Stomach (tissue), 9 donors: ENCODE results near the gene ARSD. TPM values are rescaled to one million over a fixed set of nuclear protein-coding genes. Genes with fewer than 3 reads are reported as not detected.
"Not testable (repeated sequence)": the region's sequence is repeated elsewhere in the genome, so short reads cannot be mapped to it uniquely, and the experiment has no call there.

Experiments used
- DNase-seq, 2 donors: peaks; one replicate each; pipeline versions ENCODE4 v3.0.0 to v3.0.0-alpha.2; 2013 to 2019
- H3K27ac ChIP-seq, 5 donors: fragments of 200-600 bp in 4 of 5; sonication (generic) in 4 of 5; one replicate each; pipeline ENCODE4 v1.5.1; 2013 to 2019; ENCODE audit warnings: mild to moderate bottlenecking in 1 of 5, moderate library complexity in 1 of 5
- H3K27me3 ChIP-seq, 3 donors: fragments of 200-600 bp; sonication (generic); one replicate each; pipeline ENCODE4 v1.5.1; 2017 to 2019; ENCODE audit warnings: mixed run types in 1 of 3
- H3K36me3 ChIP-seq, 4 donors: fragments of 200-600 bp; sonication (generic); 1 replicate in 3 of 4; 2 replicates in 1 of 4; pipeline ENCODE4 v1.5.1; 2016 to 2019
- H3K4me1 ChIP-seq, 4 donors: fragments of 200-600 bp; sonication (generic); one replicate each; pipeline ENCODE4 v1.5.1; 2016 to 2019
- H3K4me3 ChIP-seq, 4 donors: fragments of 200-600 bp; sonication (generic) in 3 of 4; one replicate each; pipeline ENCODE4 v1.5.1; 2016 to 2019; ENCODE audit warnings: mild to moderate bottlenecking in 1 of 4
- H3K9me3 ChIP-seq, 4 donors: fragments of 200-600 bp; sonication (generic); one replicate each; pipeline ENCODE4 v1.5.1; 2016 to 2019
- EP300 ChIP-seq: sonication (generic); formaldehyde crosslinking; IDR thresholded peaks from one replicate; pipeline ENCODE4 v1.6.1; 2017; ENCODE audit warnings: antibody characterized with exemption
- POLR2A ChIP-seq, 4 donors: fragments of 450-650 bp; IDR thresholded peaks; one replicate each; pipeline ENCODE4 v1.6.1; 2016; ENCODE audit warnings: antibody characterized with exemption in 4 of 4, control low read depth in 2 of 4, mild to moderate bottlenecking in 1 of 4, moderate library complexity in 1 of 4
- POLR2AphosphoS5 ChIP-seq, 3 donors: sonication (generic); formaldehyde crosslinking; IDR thresholded peaks; one replicate each; pipeline ENCODE4 v1.6.1; 2016; ENCODE audit warnings: antibody characterized with exemption in 3 of 3
- WGBS, 5 donors: extraction: QIAGEN DNeasy Blood & Tissue Kit in 3 of 5; methylation state at CpG; one replicate each; pipeline versions ENCODE4 v1.1.5 to v1.1.7; 2013 to 2018; 5-methylcytosine and 5-hydroxymethylcytosine counted together
- intact Hi-C: fragments of 100-400 bp; cut with DNase I; formaldehyde crosslinking; loops from one replicate; pipeline ENCODE4 v1.15.1; 2023; ENCODE audit warnings: low total_unique reads
- polyA plus RNA-seq, 3 donors: library from polyadenylated mRNA; stranded (reverse); fragments of 200-250 nt; gene quantifications; one replicate each; pipeline ENCODE4 v1.2.3, GENCODE V29; 2013
- total RNA-seq, 5 donors: library from RNA; depleted of rRNA; stranded (reverse); fragments of >200 nt; gene quantifications; one replicate each; pipeline versions ENCODE4 v1.1.0 to v1.2.3, GENCODE V29; 2014 to 2016
- TF ChIP-seq, protein P1 (sequence below), 7 experiments: fragments of 450-650 bp in 4 of 7; fragments of 200-600 bp in 3 of 7; sonication (generic) in 3 of 7; IDR thresholded peaks; one replicate each; pipeline ENCODE4 v1.5.1; 2016 to 2019; ENCODE audit warnings: antibody characterized with exemption in 7 of 7, control low read depth in 2 of 7, mild to moderate bottlenecking in 1 of 7
- donor health status: healthy with polysubstance abuse.
- donor health status: Bipolar disorder and iron deficiency.
- donor health status: healthy.

Gene ARSD
- total and polyA plus RNA-seq, 8 donors, result 13.4 to 69.3 (median 28.8) TPM

DNA sequence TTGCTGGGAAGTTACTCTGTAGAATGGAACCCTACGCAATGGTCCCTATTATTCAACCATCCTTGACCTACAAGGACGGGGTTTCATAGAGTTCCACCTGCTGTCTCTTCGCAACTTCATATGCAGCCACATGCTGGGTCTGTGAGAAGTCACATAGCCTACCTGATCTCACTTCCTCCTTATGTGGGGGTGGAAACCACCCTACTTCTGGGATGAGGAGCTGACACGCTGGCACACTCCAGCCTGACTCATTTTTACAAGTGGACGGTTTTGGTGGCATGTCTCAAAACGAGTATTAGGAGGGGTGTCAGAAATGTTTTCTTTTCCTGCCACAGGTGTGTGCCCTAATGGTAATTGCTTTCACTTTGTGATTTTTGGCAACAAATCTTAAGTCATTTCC is 36.8 kb upstream of the ARSD start:
- intact Hi-C loops, result no loop called here

DNA sequence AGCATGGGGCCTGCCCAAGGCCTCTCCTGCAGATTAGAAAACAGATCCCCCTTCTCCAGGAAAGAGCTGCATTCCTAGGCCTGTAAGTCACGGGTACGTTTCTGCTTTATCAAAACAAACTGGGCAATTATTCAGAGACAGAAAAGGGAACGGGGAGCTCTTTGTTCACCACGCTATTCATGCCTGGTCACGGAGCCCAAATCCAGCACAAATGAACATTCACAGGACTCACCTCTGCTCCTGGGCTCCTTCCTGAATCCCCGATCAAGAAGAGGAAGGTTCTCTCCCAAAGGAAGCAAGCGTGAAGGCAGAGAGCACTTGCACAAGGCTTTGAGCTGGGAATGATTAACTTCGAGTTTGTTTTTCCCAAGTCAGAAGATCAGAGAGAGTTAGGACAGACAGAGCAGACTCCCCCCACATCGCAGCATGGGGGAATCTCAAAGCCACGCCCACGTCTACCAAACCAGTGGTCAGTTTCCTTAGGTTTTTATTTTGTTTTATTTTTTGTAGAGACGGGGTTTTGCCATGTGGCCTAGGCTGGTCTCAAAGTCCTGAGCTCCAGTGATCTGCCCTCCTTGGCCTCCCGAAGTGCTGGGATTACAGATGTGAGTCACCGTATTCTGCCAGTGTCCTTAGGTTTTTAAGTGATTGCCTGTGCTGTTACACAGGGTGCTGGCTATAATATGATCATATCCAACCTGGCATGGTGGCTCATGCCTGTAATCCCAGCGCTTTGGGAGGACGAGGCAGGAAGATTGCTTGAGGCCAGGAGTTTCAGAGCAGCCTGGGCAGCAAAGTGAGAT is 35.1 kb upstream of the ARSD start:
- peak in 1 of 2 donors; percentile 57 for DNase-seq
- H3K4me1 ChIP-seq, intact Hi-C loops, H3K9me3 ChIP-seq, H3K36me3 ChIP-seq, H3K27me3 ChIP-seq, H3K4me3 ChIP-seq: not testable (repeated sequence)
- peak overlapping the region in 3 of 5 donors; percentile 22 to 68 (median 48) for H3K27ac ChIP-seq
- WGBS, 5 donors, result 34 to 57% (median 40%) methylated on average over 13 to 16 of the region's 16 CpGs

More for the DNA sequence above, 36.8 kb upstream of the ARSD start:
- Histone ChIP-seq H3K4me3 (no peak overlapping the region), H3K36me3 (no peaks in the 10 kb centered on the region), H3K27ac (no peak overlapping the region), H3K9me3 (no peaks in the 10 kb centered on the region), H3K4me1 (peaks cover 0 to 7% (median 0%) of the 10 kb centered on the region in 4 donors), H3K27me3 (no peaks in the 10 kb centered on the region)
- no peak for TF ChIP-seq POLR2A (IDR thresholded peaks at IDR 0.05)
- TF ChIP-seq POLR2AphosphoS5 (IDR thresholded peaks at IDR 0.05), result no peak
- no peak for TF ChIP-seq EP300
- TF ChIP-seq, protein P1, sequence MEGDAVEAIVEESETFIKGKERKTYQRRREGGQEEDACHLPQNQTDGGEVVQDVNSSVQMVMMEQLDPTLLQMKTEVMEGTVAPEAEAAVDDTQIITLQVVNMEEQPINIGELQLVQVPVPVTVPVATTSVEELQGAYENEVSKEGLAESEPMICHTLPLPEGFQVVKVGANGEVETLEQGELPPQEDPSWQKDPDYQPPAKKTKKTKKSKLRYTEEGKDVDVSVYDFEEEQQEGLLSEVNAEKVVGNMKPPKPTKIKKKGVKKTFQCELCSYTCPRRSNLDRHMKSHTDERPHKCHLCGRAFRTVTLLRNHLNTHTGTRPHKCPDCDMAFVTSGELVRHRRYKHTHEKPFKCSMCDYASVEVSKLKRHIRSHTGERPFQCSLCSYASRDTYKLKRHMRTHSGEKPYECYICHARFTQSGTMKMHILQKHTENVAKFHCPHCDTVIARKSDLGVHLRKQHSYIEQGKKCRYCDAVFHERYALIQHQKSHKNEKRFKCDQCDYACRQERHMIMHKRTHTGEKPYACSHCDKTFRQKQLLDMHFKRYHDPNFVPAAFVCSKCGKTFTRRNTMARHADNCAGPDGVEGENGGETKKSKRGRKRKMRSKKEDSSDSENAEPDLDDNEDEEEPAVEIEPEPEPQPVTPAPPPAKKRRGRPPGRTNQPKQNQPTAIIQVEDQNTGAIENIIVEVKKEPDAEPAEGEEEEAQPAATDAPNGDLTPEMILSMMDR (IDR thresholded peaks at IDR 0.05), result no peak
- DNase-seq, result peak in 1 of 2 donors; percentile 17
- 63 to 81% (median 78%) methylated on average over 6 of the region's 6 CpGs for WGBS, 5 donors

DNA sequence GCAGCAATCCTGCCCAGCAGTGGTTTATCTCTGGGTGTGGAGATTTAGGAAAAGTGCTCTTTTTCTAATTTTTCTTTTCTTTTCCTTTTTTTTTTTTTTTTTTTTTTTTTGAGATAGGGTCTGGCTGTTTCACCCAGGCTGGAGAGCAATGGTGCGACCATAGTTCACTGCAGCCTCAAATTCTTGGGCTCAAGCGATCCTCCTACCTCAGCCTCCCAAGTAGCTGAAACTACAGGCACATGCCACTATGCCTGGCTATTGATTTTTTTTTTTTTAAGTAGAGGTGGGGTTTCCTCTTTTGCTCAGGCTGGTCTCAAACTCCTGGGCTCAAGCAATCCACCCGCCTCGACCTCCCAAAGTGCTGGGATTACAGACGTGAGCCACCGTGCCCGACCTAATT is 34.3 kb upstream of the ARSD start:
- H3K36me3 ChIP-seq, DNase-seq, intact Hi-C loops, H3K4me3 ChIP-seq, H3K9me3 ChIP-seq, H3K27me3 ChIP-seq, H3K4me1 ChIP-seq: not testable (repeated sequence)
- peak overlapping the region in 1 of 5 donors; percentile 48 for H3K27ac ChIP-seq
- WGBS, 5 donors, result 76 to 90% (median 79%) methylated on average over 6 to 7 of the region's 7 CpGs

DNA sequence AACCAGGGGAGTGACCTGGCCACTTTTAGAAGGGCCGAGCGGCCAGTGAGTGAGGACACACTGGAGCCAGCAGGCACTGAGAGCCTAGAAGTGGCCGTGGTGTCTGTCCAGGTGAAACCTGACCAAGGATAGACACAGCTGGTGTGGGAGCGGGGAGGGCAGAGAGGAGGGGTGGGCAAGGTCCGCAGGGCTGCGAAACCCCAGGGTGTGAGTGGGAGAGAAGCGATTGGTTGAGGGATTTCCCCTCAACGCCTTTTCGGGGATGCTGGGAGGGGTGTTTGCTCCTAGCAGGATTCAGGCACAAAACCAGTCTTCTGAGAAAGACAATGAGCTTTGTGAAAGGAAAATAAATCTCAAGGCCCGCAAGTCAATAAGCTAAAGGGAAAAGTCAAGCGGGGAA is 33.2 kb upstream of the ARSD start:
- TF ChIP-seq POLR2AphosphoS5 (IDR thresholded peaks at IDR 0.05) (no peak), EP300 (no peak), POLR2A (IDR thresholded peaks at IDR 0.05) (no peak)
- TF ChIP-seq, protein P1 (IDR thresholded peaks at IDR 0.05), result no peak
- WGBS, 5 donors, result 69 to 91% (median 87%) methylated on average over 8 to 11 of the region's 11 CpGs

DNA sequence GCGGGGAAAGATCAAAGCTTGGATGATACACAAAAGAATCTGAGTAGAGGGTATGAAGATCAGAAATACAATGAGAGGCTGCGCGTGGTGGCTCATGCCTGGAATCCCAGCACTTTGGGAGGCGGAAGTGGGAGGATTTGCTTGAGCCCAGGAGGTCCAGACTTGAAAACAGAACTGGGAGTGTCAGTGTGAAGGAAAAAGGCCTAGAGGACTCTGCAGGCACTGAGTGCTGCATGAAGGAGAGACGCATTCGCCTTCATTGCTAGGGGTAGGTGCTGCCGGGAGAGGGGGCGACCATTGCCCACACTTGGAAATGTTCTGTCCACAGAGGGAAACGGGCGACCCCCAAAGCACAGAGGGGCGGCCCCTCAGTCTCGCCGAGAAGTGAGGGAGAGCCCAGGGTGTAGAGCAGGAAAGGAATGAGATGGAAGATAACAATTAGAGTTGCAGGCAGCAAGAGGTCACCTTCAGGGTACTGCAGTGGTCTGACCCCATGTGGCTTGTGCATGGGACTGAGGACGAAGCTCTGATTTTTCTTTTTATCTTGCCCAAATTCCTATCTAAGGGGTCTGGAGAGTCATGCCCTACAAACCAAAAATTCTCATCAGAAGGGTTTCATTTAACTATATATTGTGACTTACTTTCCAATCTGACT is 31.8 kb upstream of the ARSD start:
- no peaks in the 10 kb centered on the region for H3K4me1 ChIP-seq
- no peaks in the 10 kb centered on the region for H3K9me3 ChIP-seq
- intact Hi-C loops, result no loop called here
- H3K36me3 ChIP-seq, result no peaks in the 10 kb centered on the region
- no peaks in the 10 kb centered on the region for H3K27me3 ChIP-seq
- no peak overlapping the region for H3K4me3 ChIP-seq
- WGBS, 5 donors, result 81 to 90% (median 88%) methylated on average over 12 to 14 of the region's 14 CpGs
- no peak for TF ChIP-seq POLR2A (IDR thresholded peaks at IDR 0.05)
- no peak overlapping the region for H3K27ac ChIP-seq
- no peak for DNase-seq

More for the DNA sequence above, 33.2 kb upstream of the ARSD start:
- DNase-seq, result peak in 1 of 2 donors; percentile 12
- no peaks in the 10 kb centered on the region for H3K9me3 ChIP-seq
- no peaks in the 10 kb centered on the region for H3K27me3 ChIP-seq
- no peaks in the 10 kb centered on the region for H3K36me3 ChIP-seq
- no peak overlapping the region for H3K27ac ChIP-seq
- no peak overlapping the region for H3K4me3 ChIP-seq
- intact Hi-C loops, result no loop called here
- peaks cover 0 to 2% (median 0%) of the 10 kb centered on the region in 4 donors for H3K4me1 ChIP-seq

DNA sequence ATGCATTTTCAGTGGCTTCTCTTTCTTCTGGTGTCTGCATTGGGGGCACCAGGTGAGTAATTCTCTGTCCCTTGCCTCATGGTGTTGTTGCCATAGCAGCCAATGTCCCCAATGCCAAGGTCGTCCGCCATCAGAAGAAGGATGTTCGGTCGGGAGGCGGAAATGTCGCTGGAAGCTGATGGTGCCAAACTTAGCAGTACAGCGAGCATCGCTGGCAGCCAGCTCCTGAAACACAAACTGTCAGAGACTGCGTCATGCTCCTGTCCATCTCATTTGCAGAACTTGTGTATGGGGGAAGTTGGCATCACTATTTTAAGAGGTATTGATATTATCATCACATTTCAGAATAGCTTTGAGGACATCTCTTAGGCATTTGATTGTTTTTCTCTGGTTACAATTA is 29.1 kb upstream of the ARSD start:
- intact Hi-C loops, result no loop called here
- Histone ChIP-seq H3K36me3 (no peaks in the 10 kb centered on the region), H3K9me3 (no peaks in the 10 kb centered on the region), H3K27ac (no peak overlapping the region), H3K27me3 (no peaks in the 10 kb centered on the region), H3K4me1 (no peaks in the 10 kb centered on the region), H3K4me3 (no peak overlapping the region)
- DNase-seq, result no peak
- TF ChIP-seq, protein P1 (IDR thresholded peaks at IDR 0.05), result no peak
- TF ChIP-seq POLR2AphosphoS5 (IDR thresholded peaks at IDR 0.05), result no peak
- no peak for TF ChIP-seq EP300
- no peak for TF ChIP-seq POLR2A (IDR thresholded peaks at IDR 0.05)
- WGBS, 5 donors, result 91 to 97% (median 92%) methylated on average over 9 of the region's 9 CpGs
